Nephron (organoid): ENCODE measurements around the gene BID.

ENCODE experiments used
- H3K27ac Mint-ChIP-seq, 3 experiments: 2 replicates each; pipeline ENCODE4 v1.8.0; 2020; ENCODE audit warnings: mixed read lengths in 3 of 3, mild to moderate bottlenecking in 2 of 3, moderate library complexity in 1 of 3
- H3K27me3 Mint-ChIP-seq: 2 replicates; pipeline ENCODE4 v1.8.0; 2021; ENCODE audit warnings: low read depth, mild to moderate bottlenecking, moderate library complexity, mixed read lengths
- H3K36me3 Mint-ChIP-seq: 2 replicates; pipeline ENCODE4 v1.8.0; 2020; ENCODE audit warnings: low read depth, mixed read lengths
- H3K4me1 Mint-ChIP-seq: 2 replicates; pipeline ENCODE4 v1.8.0; 2020; ENCODE audit warnings: mixed read lengths
- H3K4me3 Mint-ChIP-seq, 3 experiments: 2 replicates each; pipeline ENCODE4 v1.8.0; 2020; ENCODE audit warnings: mild to moderate bottlenecking in 3 of 3, mixed read lengths in 3 of 3, moderate library complexity in 2 of 3
- H3K9me3 Mint-ChIP-seq: 2 replicates; pipeline ENCODE4 v1.8.0; 2020; ENCODE audit warnings: mixed read lengths
- TF ChIP-seq, protein P1 (sequence below), 3 experiments: fragments of 200-600 bp; sonication (generic); IDR thresholded peaks; one replicate each; pipeline ENCODE4 v1.5.0; 2021; ENCODE audit warnings: antibody characterized with exemption in 3 of 3; ENCODE audit not compliant: unreplicated experiment in 3 of 3

Gene BID

DNA sequence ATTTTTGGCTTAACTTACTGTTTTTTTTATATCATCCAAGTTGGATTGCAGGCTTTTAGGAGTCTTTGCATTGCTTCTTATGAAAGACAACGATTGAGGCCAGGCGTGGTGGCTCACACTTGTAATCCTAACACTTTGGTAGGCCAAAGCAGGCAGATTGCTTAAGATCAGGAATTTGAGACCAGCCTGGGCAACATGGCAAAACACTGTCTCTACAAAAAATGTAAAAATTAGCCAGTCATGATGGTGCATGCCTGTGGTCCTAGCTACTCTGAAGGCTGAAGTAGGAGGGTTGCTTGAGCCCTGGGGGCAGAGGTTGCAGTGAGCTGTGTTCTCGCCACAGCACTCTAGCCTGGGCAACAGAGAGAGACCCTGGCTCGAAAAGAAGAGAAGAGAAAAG is 56.6 kb downstream of the BID start:
- Mint-ChIP-seq H3K9me3 (no peaks in the 10 kb centered on the region), H3K27me3 (no peaks in the 10 kb centered on the region), H3K27ac (peak overlapping the region in 1 of 3 experiments; percentile 31), H3K4me1 (peaks cover 2% of the 10 kb centered on the region), H3K36me3 (peaks cover 4% of the 10 kb centered on the region), H3K4me3 (no peak overlapping the region)
- TF ChIP-seq, protein P1, sequence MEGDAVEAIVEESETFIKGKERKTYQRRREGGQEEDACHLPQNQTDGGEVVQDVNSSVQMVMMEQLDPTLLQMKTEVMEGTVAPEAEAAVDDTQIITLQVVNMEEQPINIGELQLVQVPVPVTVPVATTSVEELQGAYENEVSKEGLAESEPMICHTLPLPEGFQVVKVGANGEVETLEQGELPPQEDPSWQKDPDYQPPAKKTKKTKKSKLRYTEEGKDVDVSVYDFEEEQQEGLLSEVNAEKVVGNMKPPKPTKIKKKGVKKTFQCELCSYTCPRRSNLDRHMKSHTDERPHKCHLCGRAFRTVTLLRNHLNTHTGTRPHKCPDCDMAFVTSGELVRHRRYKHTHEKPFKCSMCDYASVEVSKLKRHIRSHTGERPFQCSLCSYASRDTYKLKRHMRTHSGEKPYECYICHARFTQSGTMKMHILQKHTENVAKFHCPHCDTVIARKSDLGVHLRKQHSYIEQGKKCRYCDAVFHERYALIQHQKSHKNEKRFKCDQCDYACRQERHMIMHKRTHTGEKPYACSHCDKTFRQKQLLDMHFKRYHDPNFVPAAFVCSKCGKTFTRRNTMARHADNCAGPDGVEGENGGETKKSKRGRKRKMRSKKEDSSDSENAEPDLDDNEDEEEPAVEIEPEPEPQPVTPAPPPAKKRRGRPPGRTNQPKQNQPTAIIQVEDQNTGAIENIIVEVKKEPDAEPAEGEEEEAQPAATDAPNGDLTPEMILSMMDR (IDR thresholded peaks at IDR 0.05; ENCODE audit: unreplicated experiment in 3 of 3): no peak

DNA sequence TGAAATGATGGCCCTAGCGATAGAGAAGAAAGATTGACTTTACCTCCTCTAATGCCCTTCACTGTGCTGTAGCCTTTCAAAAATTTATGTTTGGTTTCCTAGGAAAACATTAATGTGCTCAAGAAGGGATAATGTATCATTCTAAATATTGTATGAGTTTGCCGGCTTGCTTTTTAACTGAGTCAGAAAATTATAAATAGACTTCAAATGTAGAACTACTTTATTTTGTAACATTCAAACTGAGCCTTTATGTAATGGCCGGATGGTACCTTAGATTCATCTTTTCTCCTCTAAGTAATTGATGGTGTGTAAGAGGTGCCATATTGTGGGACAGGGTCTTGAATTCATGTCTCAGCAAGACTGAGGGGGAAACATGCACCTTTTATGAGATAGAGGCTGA is 57.7 kb downstream of the BID start:
- Mint-ChIP-seq H3K9me3 (no peaks in the 10 kb centered on the region), H3K27ac (no peak overlapping the region), H3K36me3 (peaks cover 14% of the 10 kb centered on the region), H3K4me1 (peaks cover 13% of the 10 kb centered on the region), H3K27me3 (no peaks in the 10 kb centered on the region), H3K4me3 (no peak overlapping the region)
- TF ChIP-seq, protein P1 (IDR thresholded peaks at IDR 0.05; ENCODE audit: unreplicated experiment in 3 of 3): no peak

DNA sequence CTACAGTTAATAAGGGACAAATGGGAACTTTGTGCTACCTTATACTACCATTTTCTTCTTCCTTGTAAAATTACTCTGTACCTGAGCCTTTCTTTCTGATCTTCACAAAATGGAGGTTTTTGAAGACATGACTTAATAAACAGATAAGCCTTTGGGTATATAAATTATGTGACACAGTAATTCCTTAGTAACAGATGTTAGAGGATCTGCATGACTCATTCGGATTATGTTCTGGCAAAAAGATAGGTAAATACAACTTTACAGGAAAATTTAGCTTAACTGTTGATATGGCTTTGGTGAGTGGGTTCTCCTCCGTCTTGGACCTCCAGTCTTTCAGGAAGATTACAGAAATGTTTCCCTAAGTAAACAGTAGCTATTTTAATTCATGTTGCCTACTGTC is 61.8 kb downstream of the BID start:
- peaks cover 17% of the 10 kb centered on the region for H3K36me3 Mint-ChIP-seq
- H3K4me1 Mint-ChIP-seq: peaks cover 22% of the 10 kb centered on the region
- H3K9me3 Mint-ChIP-seq: no peaks in the 10 kb centered on the region
- TF ChIP-seq, protein P1 (IDR thresholded peaks at IDR 0.05; ENCODE audit: unreplicated experiment in 3 of 3): no peak
- no peak overlapping the region for H3K4me3 Mint-ChIP-seq
- no peak overlapping the region for H3K27ac Mint-ChIP-seq
- H3K27me3 Mint-ChIP-seq: no peaks in the 10 kb centered on the region

DNA sequence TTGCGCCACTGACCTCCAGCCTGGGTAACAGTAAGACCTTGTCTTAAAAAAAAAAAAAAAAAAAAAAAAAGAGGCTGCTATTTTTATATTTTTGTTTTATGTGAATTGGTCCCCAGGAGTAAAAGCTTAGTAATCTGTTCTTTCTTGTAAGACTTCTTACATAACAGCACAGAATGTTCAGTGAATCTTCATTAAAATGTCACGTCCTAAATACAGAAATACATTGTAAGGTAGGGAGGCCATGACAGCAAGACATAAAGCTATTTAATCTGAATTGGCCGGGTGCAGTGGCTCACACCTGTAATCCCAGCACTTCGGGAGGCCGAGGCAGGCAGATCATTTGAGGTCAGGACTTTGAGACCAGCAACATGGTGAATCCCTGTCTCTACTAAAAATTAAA is 64.2 kb downstream of the BID start:
- Mint-ChIP-seq H3K27me3 (no peaks in the 10 kb centered on the region), H3K27ac (no peak overlapping the region), H3K4me3 (no peak overlapping the region), H3K36me3 (peaks cover 27% of the 10 kb centered on the region), H3K4me1 (peaks cover 35% of the 10 kb centered on the region), H3K9me3 (no peaks in the 10 kb centered on the region)
- TF ChIP-seq, protein P1 (IDR thresholded peaks at IDR 0.05; ENCODE audit: unreplicated experiment in 3 of 3): no peak

DNA sequence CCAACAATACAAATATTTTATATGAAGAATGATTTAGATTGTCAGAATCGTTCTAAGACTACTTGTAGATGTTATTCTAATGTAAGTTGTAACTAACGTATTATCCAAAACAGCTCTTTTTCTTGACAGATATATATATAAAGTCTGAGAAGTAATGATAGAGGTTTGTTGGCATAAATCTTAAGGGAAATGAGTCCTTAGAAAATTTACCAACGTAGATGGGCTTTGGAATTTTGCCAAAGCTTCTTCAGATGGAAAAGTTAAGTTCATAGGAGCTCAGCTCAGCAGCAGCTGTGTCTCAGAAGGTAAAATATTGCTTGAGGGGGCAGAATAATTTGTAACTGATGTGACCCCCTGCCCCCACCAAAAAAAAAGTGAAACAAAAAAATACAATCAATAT is 66.7 kb downstream of the BID start:
- Mint-ChIP-seq H3K4me3 (no peak overlapping the region), H3K36me3 (peaks cover 29% of the 10 kb centered on the region), H3K27ac (peak overlapping the region; percentile 82 to 84 (median 84)), H3K27me3 (no peaks in the 10 kb centered on the region), H3K9me3 (no peaks in the 10 kb centered on the region), H3K4me1 (peaks cover 31% of the 10 kb centered on the region)
- TF ChIP-seq, protein P1 (IDR thresholded peaks at IDR 0.05; ENCODE audit: unreplicated experiment in 3 of 3): no peak

DNA sequence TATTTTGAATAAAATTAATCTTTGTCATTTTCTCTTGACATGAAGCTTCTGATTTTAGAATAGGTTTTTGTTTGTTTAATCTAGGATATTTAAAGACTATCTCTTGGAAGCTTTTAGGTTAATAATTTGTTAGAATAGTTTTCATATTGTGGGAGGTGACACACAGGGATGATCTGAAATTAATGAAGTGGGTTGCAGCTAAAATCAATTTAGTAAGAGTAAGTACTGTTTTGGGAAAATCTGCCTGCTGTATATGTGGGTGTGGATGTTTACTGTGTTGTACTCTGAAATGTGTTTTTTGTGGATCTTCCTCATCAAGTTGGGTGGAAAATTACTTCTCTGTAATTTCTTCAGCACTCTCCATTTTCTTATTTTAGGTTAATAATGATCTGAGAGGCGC is 67.3 kb downstream of the BID start:
- Mint-ChIP-seq H3K27me3 (no peaks in the 10 kb centered on the region), H3K4me3 (peak overlapping the region in 2 of 3 experiments; percentile 57 to 65), H3K4me1 (peaks cover 25% of the 10 kb centered on the region), H3K9me3 (no peaks in the 10 kb centered on the region), H3K27ac (peak overlapping the region; percentile 82 to 84 (median 84)), H3K36me3 (peaks cover 24% of the 10 kb centered on the region)
- TF ChIP-seq, protein P1 (IDR thresholded peaks at IDR 0.05; ENCODE audit: unreplicated experiment in 3 of 3): no peak
